ENCODE results near the gene TNFRSF1B.

The TNFRSF1B gene

GRCh38 chr1:12157366-12158231, 9.2 kb upstream of the TNFRSF1B start:
- TF ChIP-seq, protein P1, sequence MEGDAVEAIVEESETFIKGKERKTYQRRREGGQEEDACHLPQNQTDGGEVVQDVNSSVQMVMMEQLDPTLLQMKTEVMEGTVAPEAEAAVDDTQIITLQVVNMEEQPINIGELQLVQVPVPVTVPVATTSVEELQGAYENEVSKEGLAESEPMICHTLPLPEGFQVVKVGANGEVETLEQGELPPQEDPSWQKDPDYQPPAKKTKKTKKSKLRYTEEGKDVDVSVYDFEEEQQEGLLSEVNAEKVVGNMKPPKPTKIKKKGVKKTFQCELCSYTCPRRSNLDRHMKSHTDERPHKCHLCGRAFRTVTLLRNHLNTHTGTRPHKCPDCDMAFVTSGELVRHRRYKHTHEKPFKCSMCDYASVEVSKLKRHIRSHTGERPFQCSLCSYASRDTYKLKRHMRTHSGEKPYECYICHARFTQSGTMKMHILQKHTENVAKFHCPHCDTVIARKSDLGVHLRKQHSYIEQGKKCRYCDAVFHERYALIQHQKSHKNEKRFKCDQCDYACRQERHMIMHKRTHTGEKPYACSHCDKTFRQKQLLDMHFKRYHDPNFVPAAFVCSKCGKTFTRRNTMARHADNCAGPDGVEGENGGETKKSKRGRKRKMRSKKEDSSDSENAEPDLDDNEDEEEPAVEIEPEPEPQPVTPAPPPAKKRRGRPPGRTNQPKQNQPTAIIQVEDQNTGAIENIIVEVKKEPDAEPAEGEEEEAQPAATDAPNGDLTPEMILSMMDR (IDR thresholded peaks at IDR 0.05; ENCODE audit: low read depth, low read length, missing control alignments): no peak
- no peak for DNase-seq (ENCODE audit: low read depth)
- in situ Hi-C loops (cut with HindIII; ENCODE audit: low sequenced_read_pairs): no loop called here
- no peak overlapping the region for H3K4me3 ChIP-seq (ENCODE audit: low read depth, low read length)

DNA sequence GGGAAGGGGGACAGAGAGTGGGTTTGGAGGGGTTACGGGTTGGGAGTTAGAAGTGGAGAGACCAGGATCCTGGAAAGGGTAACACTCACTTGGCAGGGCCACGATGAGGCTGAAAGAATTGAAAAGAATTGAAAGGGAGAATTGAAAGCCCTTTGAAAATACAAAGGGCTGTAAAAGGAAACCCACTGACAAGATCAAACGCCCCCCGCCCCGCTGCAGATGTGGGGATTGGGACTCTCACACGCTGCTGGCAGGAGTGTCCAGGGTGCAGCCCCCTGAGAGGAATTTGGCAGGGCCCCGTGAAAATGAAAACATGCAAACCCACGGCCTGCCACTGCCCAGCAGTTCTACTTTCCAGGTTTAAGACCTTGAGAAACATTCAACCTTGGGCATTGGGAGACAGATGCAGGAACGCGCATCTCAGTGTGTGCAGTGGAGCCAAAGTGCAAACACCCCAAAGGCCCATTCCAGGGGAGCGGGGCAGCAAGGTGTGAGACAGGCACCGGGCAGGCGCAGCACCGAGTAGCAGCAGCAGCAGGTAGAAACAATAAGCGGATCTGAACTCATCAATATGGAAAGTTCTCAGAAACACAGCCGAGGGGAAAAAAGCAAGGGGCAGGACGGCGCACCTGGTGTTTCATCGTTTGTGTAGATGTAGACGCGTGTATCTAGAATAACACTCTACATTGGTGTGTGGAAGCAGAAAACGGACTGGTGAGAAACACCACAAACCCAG, 8.3 kb upstream of the TNFRSF1B start:
- in situ Hi-C loops (cut with HindIII; ENCODE audit: low sequenced_read_pairs): no loop called here
- H3K4me3 ChIP-seq (ENCODE audit: low read depth, low read length): no peak overlapping the region
- DNase-seq (ENCODE audit: low read depth): no peak
- TF ChIP-seq, protein P1 (IDR thresholded peaks at IDR 0.05; ENCODE audit: low read depth, low read length, missing control alignments): no peak

DNA sequence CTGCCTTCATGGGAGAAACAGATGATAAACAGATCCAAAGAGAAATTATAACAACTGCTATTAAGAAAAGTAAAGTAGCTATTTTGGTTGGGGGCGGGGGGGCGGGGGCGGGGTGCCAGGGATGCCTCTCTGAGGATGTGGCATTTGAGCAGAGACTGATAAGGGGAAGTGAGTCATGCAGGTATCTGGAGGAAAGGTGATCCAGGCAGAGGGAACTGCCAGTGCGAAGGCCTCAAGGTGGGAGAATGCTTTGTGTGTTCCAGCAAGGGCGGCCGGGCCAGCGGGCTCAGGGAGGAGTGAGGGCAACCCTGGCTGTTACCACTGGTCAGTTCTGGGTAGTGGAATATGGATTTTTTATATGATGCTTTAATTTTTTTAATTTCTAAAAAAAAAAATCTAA, 7.0 kb upstream of the TNFRSF1B start:
- no peak overlapping the region for H3K4me3 ChIP-seq (ENCODE audit: low read depth, low read length)
- TF ChIP-seq, protein P1 (IDR thresholded peaks at IDR 0.05; ENCODE audit: low read depth, low read length, missing control alignments): no peak
- no peak for DNase-seq (ENCODE audit: low read depth)
- in situ Hi-C loops (cut with HindIII; ENCODE audit: low sequenced_read_pairs): no loop called here

- in situ Hi-C loops (cut with HindIII; ENCODE audit: low sequenced_read_pairs): no loop called here
- TF ChIP-seq, protein P1 (IDR thresholded peaks at IDR 0.05; ENCODE audit: low read depth, low read length, missing control alignments): no peak
- H3K4me3 ChIP-seq (ENCODE audit: low read depth, low read length): no peak overlapping the region
- no peak for DNase-seq (ENCODE audit: low read depth)
Measured at GRCh38 chr1:12161324-12161661, 5.5 kb upstream of the TNFRSF1B start.

GRCh38 chr1:12161662-12162458, 4.9 kb upstream of the TNFRSF1B start:
- TF ChIP-seq, protein P1 (IDR thresholded peaks at IDR 0.05; ENCODE audit: low read depth, low read length, missing control alignments): no peak
- no peak overlapping the region for H3K4me3 ChIP-seq (ENCODE audit: low read depth, low read length)
- DNase-seq (ENCODE audit: low read depth): peak; percentile 44
- in situ Hi-C loops (cut with HindIII; ENCODE audit: low sequenced_read_pairs): no loop called here

- DNase-seq (ENCODE audit: low read depth): no peak
- TF ChIP-seq, protein P1 (IDR thresholded peaks at IDR 0.05; ENCODE audit: low read depth, low read length, missing control alignments): no peak
- H3K4me3 ChIP-seq (ENCODE audit: low read depth, low read length): no peak overlapping the region
- in situ Hi-C loops (cut with HindIII; ENCODE audit: low sequenced_read_pairs): no loop called here
Measured at GRCh38 chr1:12162459-12163137, 4.2 kb upstream of the TNFRSF1B start.

Measured in astrocyte of the cerebellum (primary cell).